Activated naive CD8-positive, alpha-beta T cell treated with anti-CD3 and anti-CD28 coated beads, Interleukin-2, amount 10 ng/mL, durations not matched to agents 7 days and 5 days (primary cell): ENCODE measurements around the gene GRIFIN. TPM values are rescaled to one million over a fixed set of nuclear protein-coding genes. Genes with fewer than 3 reads are reported as not detected.
A peak's percentile ranks its signal among the peaks of the same experiment; 100 is the strongest.

Experiments
- ATAC-seq: fragments of 150-1000 bp; cut with Tn5 transposase; one replicate; pipeline ENCODE4 v1.10.0; 2021; ENCODE audit warnings: low read depth, moderate library complexity
- POLR2A ChIA-PET: fragments of 350-600 bp; sonication (Branson Sonifier 250); formaldehyde crosslinking; loops from one replicate; lab custom pipeline; 2021; ENCODE audit warnings: antibody characterized with exemption; lab: Charles Lee
- DNase-seq: peaks from one replicate; pipeline ENCODE4 v3.0.0; 2021
- H3K27ac Mint-ChIP-seq: one replicate; pipeline ENCODE4 v1.8.0; 2022; ENCODE audit warnings: mild to moderate bottlenecking, mixed read lengths
- H3K27me3 Mint-ChIP-seq: one replicate; pipeline ENCODE4 v1.8.0; 2022; ENCODE audit warnings: mild to moderate bottlenecking, moderate library complexity, mixed read lengths
- H3K36me3 Mint-ChIP-seq: one replicate; pipeline ENCODE4 v1.8.0; 2021; ENCODE audit warnings: mild to moderate bottlenecking, mixed read lengths
- H3K4me1 Mint-ChIP-seq: one replicate; pipeline ENCODE4 v1.8.0; 2021; ENCODE audit warnings: mixed read lengths
- H3K4me3 Mint-ChIP-seq: one replicate; pipeline ENCODE4 v1.8.0; 2022; ENCODE audit warnings: mild to moderate bottlenecking, moderate library complexity, mixed read lengths
- H3K9me3 Mint-ChIP-seq: one replicate; pipeline ENCODE4 v1.8.0; 2021; ENCODE audit warnings: mixed read lengths
- total RNA-seq, 2 experiments: library from RNA; stranded (reverse); gene quantifications; one replicate each; pipeline ENCODE4 v1.2.3, GENCODE V29; 2021

GRIFIN gene
- total RNA-seq, 2 experiments from 2014 or later = not detected

GRCh38 chr7:2510130-2510776 lies 34.1 kb upstream of the GRIFIN start:
- peaks cover 37% of the 10 kb centered on the region for H3K4me1 Mint-ChIP-seq
- DNase-seq = no peak
- H3K36me3 Mint-ChIP-seq = no peaks in the 10 kb centered on the region
- peak overlapping the region; percentile 94 for H3K27ac Mint-ChIP-seq
- H3K9me3 Mint-ChIP-seq = no peaks in the 10 kb centered on the region
- no peaks in the 10 kb centered on the region for H3K27me3 Mint-ChIP-seq
- POLR2A ChIA-PET = interaction anchor here (1.1 to 6.4 kb wide), 6 partner anchors 12 to 135 kb away, joined by 4 to 207 read pairs (median 7); partner anchors contain the start of genes BRAT1 and LFNG
- H3K4me3 Mint-ChIP-seq = peak overlapping the region; percentile 77
- no peak for ATAC-seq

- H3K27ac Mint-ChIP-seq = peak overlapping the region; percentile 94
- ATAC-seq (no peak), DNase-seq (no peak)
- peaks cover 37% of the 10 kb centered on the region for H3K4me1 Mint-ChIP-seq
- H3K27me3 Mint-ChIP-seq = no peaks in the 10 kb centered on the region
- POLR2A ChIA-PET = interaction anchor here (0.8 to 6.4 kb wide), 9 partner anchors 8 to 136 kb away, joined by 3 to 207 read pairs (median 4); partner anchors contain the start of genes BRAT1 and LFNG
- H3K9me3 Mint-ChIP-seq = no peaks in the 10 kb centered on the region
- peak overlapping the region; percentile 77 for H3K4me3 Mint-ChIP-seq
- no peaks in the 10 kb centered on the region for H3K36me3 Mint-ChIP-seq
Observed at GRCh38 chr7:2509298-2509906, 33.2 kb upstream of the GRIFIN start.

GRCh38 chr7:2508327-2509215 lies 32.4 kb upstream of the GRIFIN start:
- peak overlapping the region; percentile 77 for H3K4me3 Mint-ChIP-seq
- peak; percentile 70 for ATAC-seq
- peak; percentile 79 for DNase-seq
- no peaks in the 10 kb centered on the region for H3K9me3 Mint-ChIP-seq
- peaks cover 37% of the 10 kb centered on the region for H3K4me1 Mint-ChIP-seq
- H3K27ac Mint-ChIP-seq = peak overlapping the region; percentile 94
- POLR2A ChIA-PET = interaction anchor here (0.8 to 6.4 kb wide), 12 partner anchors 9 to 202 kb away, joined by 3 to 207 read pairs (median 4); partner anchors contain the start of genes BRAT1 and LFNG
- no peaks in the 10 kb centered on the region for H3K27me3 Mint-ChIP-seq
- H3K36me3 Mint-ChIP-seq = no peaks in the 10 kb centered on the region

GRCh38 chr7:2507917-2508306 lies 31.7 kb upstream of the GRIFIN start:
- Mint-ChIP-seq H3K27me3 (no peaks in the 10 kb centered on the region), H3K27ac (peak overlapping the region; percentile 94), H3K4me1 (peaks cover 33% of the 10 kb centered on the region), H3K4me3 (peak overlapping the region; percentile 77), H3K36me3 (no peaks in the 10 kb centered on the region), H3K9me3 (no peaks in the 10 kb centered on the region)
- ATAC-seq (no peak), DNase-seq (no peak)
- POLR2A ChIA-PET = interaction anchor here (0.8 to 6.4 kb wide), 5 partner anchors 9 to 203 kb away, joined by 3 to 207 read pairs (median 4); partner anchors contain the start of gene LFNG

GRCh38 chr7:2507208-2507916 lies 31.2 kb upstream of the GRIFIN start:
- H3K27ac Mint-ChIP-seq = peak overlapping the region; percentile 56
- no peaks in the 10 kb centered on the region for H3K9me3 Mint-ChIP-seq
- POLR2A ChIA-PET = interaction anchor here (0.8 to 6.4 kb wide), 3 partner anchors 9 to 124 kb away, joined by 3 to 207 read pairs (median 6); partner anchors contain the start of gene LFNG
- DNase-seq (no peak), ATAC-seq (no peak)
- no peaks in the 10 kb centered on the region for H3K36me3 Mint-ChIP-seq
- H3K4me3 Mint-ChIP-seq = no peak overlapping the region
- no peaks in the 10 kb centered on the region for H3K27me3 Mint-ChIP-seq
- peaks cover 28% of the 10 kb centered on the region for H3K4me1 Mint-ChIP-seq

- no peaks in the 10 kb centered on the region for H3K36me3 Mint-ChIP-seq
- no peak for DNase-seq
Observed at GRCh38 chr7:2505401-2505800, 29.2 kb upstream of the GRIFIN start.

GRCh38 chr7:2504889-2505375 lies 28.7 kb upstream of the GRIFIN start:
- H3K36me3 Mint-ChIP-seq = no peaks in the 10 kb centered on the region
- H3K9me3 Mint-ChIP-seq = no peaks in the 10 kb centered on the region
- H3K27me3 Mint-ChIP-seq = no peaks in the 10 kb centered on the region
- H3K4me1 Mint-ChIP-seq = peaks cover 15% of the 10 kb centered on the region
- POLR2A ChIA-PET = no interaction called here
- ATAC-seq (no peak), DNase-seq (no peak)
- H3K4me3 Mint-ChIP-seq = no peak overlapping the region
- no peak overlapping the region for H3K27ac Mint-ChIP-seq

More at GRCh38 chr7:2505401-2505800, 29.2 kb upstream of the GRIFIN start:
- POLR2A ChIA-PET = no interaction called here
- no peaks in the 10 kb centered on the region for H3K9me3 Mint-ChIP-seq
- ATAC-seq = no peak
- H3K4me3 Mint-ChIP-seq = no peak overlapping the region
- H3K27me3 Mint-ChIP-seq = no peaks in the 10 kb centered on the region
- H3K27ac Mint-ChIP-seq = no peak overlapping the region
- H3K4me1 Mint-ChIP-seq = peaks cover 18% of the 10 kb centered on the region

- POLR2A ChIA-PET = no interaction called here
- ATAC-seq = no peak
- no peaks in the 10 kb centered on the region for H3K36me3 Mint-ChIP-seq
- H3K27me3 Mint-ChIP-seq = no peaks in the 10 kb centered on the region
- H3K27ac Mint-ChIP-seq = no peak overlapping the region
- H3K9me3 Mint-ChIP-seq = no peaks in the 10 kb centered on the region
- H3K4me1 Mint-ChIP-seq = peaks cover 11% of the 10 kb centered on the region
- H3K4me3 Mint-ChIP-seq = no peak overlapping the region
- no peak for DNase-seq
Observed at GRCh38 chr7:2504128-2504888, 28.1 kb upstream of the GRIFIN start.

GRCh38 chr7:2503056-2503941 lies 27.1 kb upstream of the GRIFIN start:
- DNase-seq (no peak), ATAC-seq (no peak)
- H3K9me3 Mint-ChIP-seq = no peaks in the 10 kb centered on the region
- H3K4me1 Mint-ChIP-seq = peaks cover 3% of the 10 kb centered on the region
- no peaks in the 10 kb centered on the region for H3K36me3 Mint-ChIP-seq
- no peak overlapping the region for H3K27ac Mint-ChIP-seq
- no peaks in the 10 kb centered on the region for H3K27me3 Mint-ChIP-seq
- POLR2A ChIA-PET = no interaction called here
- no peak overlapping the region for H3K4me3 Mint-ChIP-seq

- no peaks in the 10 kb centered on the region for H3K27me3 Mint-ChIP-seq
- no peak for ATAC-seq
- no peak for DNase-seq
- no peak overlapping the region for H3K27ac Mint-ChIP-seq
- POLR2A ChIA-PET = no interaction called here
- no peak overlapping the region for H3K4me3 Mint-ChIP-seq
- no peaks in the 10 kb centered on the region for H3K36me3 Mint-ChIP-seq
- H3K9me3 Mint-ChIP-seq = no peaks in the 10 kb centered on the region
- H3K4me1 Mint-ChIP-seq = peaks cover under 1% of the 10 kb centered on the region
Observed at GRCh38 chr7:2502647-2502966, 26.4 kb upstream of the GRIFIN start.

GRCh38 chr7:2501947-2502646 lies 25.9 kb upstream of the GRIFIN start:
- POLR2A ChIA-PET = interaction anchor here (1.0 kb wide), 1 partner anchor 28 kb away, joined by 3 read pairs; no protein-coding TSS in a partner anchor
- no peak for ATAC-seq
- H3K27ac Mint-ChIP-seq = no peak overlapping the region
- no peaks in the 10 kb centered on the region for H3K36me3 Mint-ChIP-seq
- no peaks in the 10 kb centered on the region for H3K27me3 Mint-ChIP-seq
- no peak overlapping the region for H3K4me3 Mint-ChIP-seq
- no peak for DNase-seq
- H3K4me1 Mint-ChIP-seq = no peaks in the 10 kb centered on the region
- no peaks in the 10 kb centered on the region for H3K9me3 Mint-ChIP-seq
